NCI-H1694 (cell line): ENCODE measurements around the gene CPNE9.

ENCODE experiments used
- DNase-seq: peaks from one replicate; lab custom pipeline; 2025; lab: John Stamatoyannopoulos, UW

CPNE9 gene

GRCh38 chr3:9686703-9687102 is 16.9 kb upstream of the CPNE9 start:
- no peak for DNase-seq

- no peak for DNase-seq
Measured at GRCh38 chr3:9687514-9687913, 16.1 kb upstream of the CPNE9 start.

- no peak for DNase-seq
Measured at GRCh38 chr3:9688961-9689360, 14.7 kb upstream of the CPNE9 start.

- no peak for DNase-seq
Measured at GRCh38 chr3:9689757-9690156, 13.9 kb upstream of the CPNE9 start.

GRCh38 chr3:9690451-9691450 is 12.9 kb upstream of the CPNE9 start:
- DNase-seq, result no peak

GRCh38 chr3:9691636-9692035 is 12.0 kb upstream of the CPNE9 start:
- DNase-seq, result no peak

- DNase-seq, result no peak
Measured at GRCh38 chr3:9692416-9692815, 11.2 kb upstream of the CPNE9 start.

GRCh38 chr3:9695345-9695744 is 8.3 kb upstream of the CPNE9 start:
- no peak for DNase-seq

- DNase-seq, result no peak
Measured at GRCh38 chr3:9695746-9696145, 7.9 kb upstream of the CPNE9 start.

GRCh38 chr3:9696480-9697220 is 7.0 kb upstream of the CPNE9 start:
- DNase-seq, result no peak

- no peak for DNase-seq
Measured at GRCh38 chr3:9697892-9698291, 5.7 kb upstream of the CPNE9 start.

GRCh38 chr3:9698293-9698692 is 5.3 kb upstream of the CPNE9 start:
- no peak for DNase-seq

GRCh38 chr3:9700536-9700935 is 3.1 kb upstream of the CPNE9 start:
- DNase-seq, result no peak

GRCh38 chr3:9701006-9701405 is 2.6 kb upstream of the CPNE9 start:
- DNase-seq, result no peak

- DNase-seq, result no peak
Measured at GRCh38 chr3:9701711-9702110, 1.9 kb upstream of the CPNE9 start.

- DNase-seq, result no peak
Measured at GRCh38 chr3:9703240-9703639, 393 bp upstream of the CPNE9 start.

- no peak for DNase-seq
Measured at GRCh38 chr3:9704347-9705322, 1.0 kb downstream of the CPNE9 start.

GRCh38 chr3:9710174-9710739 is 6.6 kb downstream of the CPNE9 start:
- no peak for DNase-seq

GRCh38 chr3:9712415-9712814 is 8.8 kb downstream of the CPNE9 start:
- DNase-seq, result no peak

- DNase-seq, result no peak
Measured at GRCh38 chr3:9713142-9713541, 9.5 kb downstream of the CPNE9 start.

- DNase-seq, result no peak
Measured at GRCh38 chr3:9715136-9715535, 11.5 kb downstream of the CPNE9 start.
